Psoas muscle (tissue), 8 donors: Measurements from ENCODE around the gene CACNA1E. TPM values are rescaled to one million over a fixed set of nuclear protein-coding genes. Genes with fewer than 3 reads are reported as not detected.

Source experiments
- ATAC-seq, 4 donors: fragments of 200-7000 bp; cut with Tn5 transposase; one replicate each; pipeline ENCODE4 v1.9.1; 2020; ENCODE audit warnings: moderate library complexity in 3 of 4, mild to moderate bottlenecking in 2 of 4
- DNase-seq, 2 donors: peaks; one replicate each; pipeline ENCODE4 v3.0.0-alpha.2; 2020
- H3K27ac ChIP-seq: fragments of 200-600 bp; one replicate; pipeline ENCODE4 v1.8.0; 2022
- H3K27me3 ChIP-seq, 3 donors: fragments of 200-600 bp in 1 of 3; one replicate each; pipeline versions ENCODE4 v1.6.1 to v1.8.0; 2013 to 2022; ENCODE audit warnings: low read length in 2 of 3, mild to moderate bottlenecking in 2 of 3, moderate library complexity in 1 of 3; ENCODE audit not compliant: insufficient read depth in 3 of 3
- H3K36me3 ChIP-seq, 2 donors: fragments of 200-600 bp in 1 of 2; one replicate each; pipeline versions ENCODE4 v1.6.1 to v1.8.0; 2013 to 2022; ENCODE audit warnings: low read depth in 1 of 2, mild to moderate bottlenecking in 1 of 2, moderate library complexity in 1 of 2; ENCODE audit not compliant: insufficient read depth in 1 of 2
- H3K4me1 ChIP-seq: fragments of 200-600 bp; one replicate; pipeline ENCODE4 v1.8.0; 2022
- H3K4me3 ChIP-seq: fragments of 200-600 bp; one replicate; pipeline ENCODE4 v1.8.0; 2022; ENCODE audit warnings: mild to moderate bottlenecking
- H3K9me3 ChIP-seq: fragments of 200-600 bp; one replicate; pipeline ENCODE4 v1.8.0; 2022
- CTCF ChIP-seq: fragments of 200-600 bp; IDR thresholded peaks from one replicate; pipeline ENCODE4 v1.8.0; 2022; ENCODE audit warnings: antibody characterized with exemption
- WGBS, 3 donors: extraction: QIAGEN DNeasy Blood & Tissue Kit; methylation state at CpG; one replicate each; pipeline versions ENCODE4 v1.1.6 to v1.1.7; 2013; 5-methylcytosine and 5-hydroxymethylcytosine counted together
- intact Hi-C, 2 donors: fragments of 100-400 bp; cut with DNase I; formaldehyde crosslinking; loops; one replicate each; pipeline versions ENCODE4 v1.11.0 to v1.14.2; 2022
- polyA plus RNA-seq, 3 donors: library from polyadenylated mRNA; stranded (reverse); fragments of 200-250 nt; gene quantifications; one replicate each; pipeline ENCODE4 v1.2.3, GENCODE V29; 2013
- total RNA-seq, 4 donors: library from RNA; stranded (reverse); fragmentation: NEBNext Ultra II Directional in 2 of 4; extraction: Animal tissue kit (Norgen Biotek cat#: 25700) in 2 of 4; gene quantifications; one replicate each; pipeline versions ENCODE4 v1.2.1 to v1.2.4, GENCODE V29; 2021 to 2023
- donor health status: healthy with polysubstance abuse.
- donor health status: DM: no; HTN: no; CAD: no; lungs with moderate emphysema.
- donor health status: Bipolar disorder and iron deficiency.
- donor health status: healthy.
- donor health status: DM: yes; HTN: yes; CAD: no.
- donor health status: DM: no; HTN: no; CAD: no.
- donor health status: DM: no; HTN: no; CAD: no.
- donor health status: DM: yes; HTN: yes; CAD: no.

Gene CACNA1E
- total and polyA plus RNA-seq, 7 donors = 0.03 to 0.06 (median 0.05) TPM; not detected in 3

GRCh38 chr1:181497870-181498269, 14.6 kb downstream of the CACNA1E start:
- ATAC-seq (no peak), DNase-seq (no peak)
- H3K36me3 ChIP-seq = no peaks in the 10 kb centered on the region
- intact Hi-C loops = no loop called here
- TF ChIP-seq CTCF = no peak
- 76 to 90% (median 83%) methylated on average over 6 of the region's 6 CpGs for WGBS, 3 donors
- no peak overlapping the region for H3K4me3 ChIP-seq
- H3K4me1 ChIP-seq = no peaks in the 10 kb centered on the region
- peaks cover 0 to 4% (median 2%) of the 10 kb centered on the region in 3 donors for H3K27me3 ChIP-seq
- H3K27ac ChIP-seq = no peak overlapping the region
- H3K9me3 ChIP-seq = no peaks in the 10 kb centered on the region

- ATAC-seq = no peak
- H3K9me3 ChIP-seq = no peaks in the 10 kb centered on the region
Measured at GRCh38 chr1:181499825-181500224, 16.5 kb downstream of the CACNA1E start.

GRCh38 chr1:181500636-181501035, 17.3 kb downstream of the CACNA1E start:
- no peak for DNase-seq
- no peaks in the 10 kb centered on the region for H3K4me1 ChIP-seq
- intact Hi-C loops = no loop called here
- ATAC-seq = no peak
- no peaks in the 10 kb centered on the region for H3K36me3 ChIP-seq
- H3K27ac ChIP-seq = no peak overlapping the region
- no peak for TF ChIP-seq CTCF
- peaks cover 0 to 2% (median 0%) of the 10 kb centered on the region in 3 donors for H3K27me3 ChIP-seq
- 60 to 69% (median 64%) methylated on average over 2 of the region's 2 CpGs for WGBS, 3 donors
- H3K9me3 ChIP-seq = no peaks in the 10 kb centered on the region
- H3K4me3 ChIP-seq = no peak overlapping the region

More at GRCh38 chr1:181499825-181500224, 16.5 kb downstream of the CACNA1E start:
- no peaks in the 10 kb centered on the region for H3K36me3 ChIP-seq
- TF ChIP-seq CTCF = no peak
- H3K4me3 ChIP-seq = no peak overlapping the region
- 93 to 95% (median 93%) methylated on average over 4 of the region's 4 CpGs for WGBS, 3 donors
- H3K4me1 ChIP-seq = no peaks in the 10 kb centered on the region
- H3K27ac ChIP-seq = no peak overlapping the region
- H3K27me3 ChIP-seq = peaks cover 0 to 2% (median 0%) of the 10 kb centered on the region in 3 donors
- DNase-seq = no peak
- intact Hi-C loops = no loop called here

GRCh38 chr1:181501612-181502011, 18.3 kb downstream of the CACNA1E start:
- DNase-seq = no peak
- H3K4me3 ChIP-seq = no peak overlapping the region
- H3K9me3 ChIP-seq = no peaks in the 10 kb centered on the region
- peaks cover 0 to 2% (median 0%) of the 10 kb centered on the region in 3 donors for H3K27me3 ChIP-seq
- H3K4me1 ChIP-seq = no peaks in the 10 kb centered on the region
- intact Hi-C loops = no loop called here
- WGBS, 3 donors = 91 to 100% (median 97%) methylated on average over 1 of the region's 1 CpG
- ATAC-seq = no peak
- no peaks in the 10 kb centered on the region for H3K36me3 ChIP-seq
- TF ChIP-seq CTCF = no peak
- no peak overlapping the region for H3K27ac ChIP-seq

GRCh38 chr1:181503171-181503810, 20.0 kb downstream of the CACNA1E start:
- H3K27ac ChIP-seq = no peak overlapping the region
- ATAC-seq (peak; percentile 54 to 79 (median 66)), DNase-seq (peak in 1 of 2 donors; percentile 26)
- H3K4me1 ChIP-seq = no peaks in the 10 kb centered on the region
- intact Hi-C loops = no loop called here
- TF ChIP-seq CTCF = no peak
- no peaks in the 10 kb centered on the region for H3K36me3 ChIP-seq
- no peaks in the 10 kb centered on the region for H3K9me3 ChIP-seq
- 55 to 71% (median 64%) methylated on average over 6 of the region's 6 CpGs for WGBS, 3 donors
- no peak overlapping the region for H3K4me3 ChIP-seq
- H3K27me3 ChIP-seq = no peaks in the 10 kb centered on the region
